HepG2 (cell line): ENCODE data around the gene FSTL1. TPM values are rescaled to one million over a fixed set of nuclear protein-coding genes. Genes with fewer than 3 reads are reported as not detected.

Experiments used
- CSRNP1 ChIP-seq: sonication (generic); formaldehyde crosslinking; IDR thresholded peaks from 2 replicates; pipeline ENCODE4 v1.8.1; 2023; ENCODE audit warnings: mild to moderate bottlenecking, missing genetic modification reagents
- FOSL1 ChIP-seq: sonication (generic); formaldehyde crosslinking; IDR thresholded peaks from 2 replicates; pipeline ENCODE4 v1.9.0; 2021; ENCODE audit warnings: missing genetic modification reagents, borderline replicate concordance
- NFE2 ChIP-seq: sonication (generic); formaldehyde crosslinking; IDR thresholded peaks from 2 replicates; pipeline ENCODE4 v1.4.0; 2020; ENCODE audit warnings: missing genetic modification reagents
- NR1H2 ChIP-seq: sonication (generic); formaldehyde crosslinking; IDR thresholded peaks from 2 replicates; pipeline ENCODE4 v1.8.1; 2022; ENCODE audit warnings: low read depth, missing genetic modification reagents, borderline replicate concordance
- ONECUT2 ChIP-seq: sonication (generic); formaldehyde crosslinking; IDR thresholded peaks from 2 replicates; pipeline ENCODE4 v1.4.0; 2020; ENCODE audit warnings: missing genetic modification reagents
- POLR2AphosphoS5 ChIP-seq: IDR thresholded peaks from 2 replicates; pipeline ENCODE4 v1.6.1; 2012; ENCODE audit warnings: low read depth, low read length
- SKIL ChIP-seq: sonication (generic); formaldehyde crosslinking; IDR thresholded peaks from 2 replicates; pipeline ENCODE4 v1.8.0; 2022; ENCODE audit warnings: missing genetic modification reagents, mild to moderate bottlenecking, moderate library complexity, borderline replicate concordance
- SNAI1 ChIP-seq: sonication (generic); formaldehyde crosslinking; IDR thresholded peaks from 2 replicates; pipeline ENCODE4 v1.5.0; 2020; ENCODE audit warnings: mild to moderate bottlenecking, missing genetic modification reagents, borderline replicate concordance
- THAP9 ChIP-seq: sonication (generic); formaldehyde crosslinking; IDR thresholded peaks from 2 replicates; pipeline ENCODE4; 2020; ENCODE audit warnings: missing genetic modification reagents, mild to moderate bottlenecking, borderline replicate concordance
- ZNF180 ChIP-seq: sonication (generic); formaldehyde crosslinking; IDR thresholded peaks from 2 replicates; pipeline ENCODE4 v1.4.0; 2020; ENCODE audit warnings: low read depth, missing genetic modification reagents, borderline replicate concordance
- ZNF235 ChIP-seq: sonication (generic); formaldehyde crosslinking; IDR thresholded peaks from 2 replicates; pipeline ENCODE4 v1.8.1; 2023; ENCODE audit warnings: mild to moderate bottlenecking, missing genetic modification reagents, borderline replicate concordance
- ZNF326 ChIP-seq: sonication (generic); formaldehyde crosslinking; IDR thresholded peaks from 2 replicates; pipeline ENCODE4 v1.4.0; 2020; ENCODE audit warnings: missing genetic modification reagents, borderline replicate concordance
- ZNF720 ChIP-seq: sonication (generic); formaldehyde crosslinking; IDR thresholded peaks from 2 replicates; pipeline ENCODE4 v1.4.0; 2020; ENCODE audit warnings: missing genetic modification reagents
- ZNF790 ChIP-seq: sonication (generic); formaldehyde crosslinking; IDR thresholded peaks from 2 replicates; pipeline ENCODE4 v1.8.0; 2022; ENCODE audit warnings: missing genetic modification reagents, mild to moderate bottlenecking, borderline replicate concordance
- polyA plus RNA-seq, 8 experiments: library from polyadenylated mRNA; depleted of rRNA in 3 of 8; stranded (reverse) in 7 of 8; unstranded in 1 of 8; fragments of >200 nt; fragmentation: Illumina TruSeq in 4 of 8; extraction: Trizol in 4 of 8; gene quantifications; 2 replicates each; pipeline versions ENCODE4 v1.2.1 to v1.2.3, GENCODE V29; 2011 to 2016; ENCODE audit warnings: low read depth in 4 of 8, missing spikeins in 1 of 8, mixed read lengths in 1 of 8; ENCODE audit not compliant: insufficient read depth in 1 of 8
- total RNA-seq, 5 experiments: library from RNA; depleted of rRNA; stranded (reverse); fragments of >200 nt; fragmentation: Illumina TruSeq; extraction: Trizol; gene quantifications; 2 replicates each; pipeline ENCODE4 v1.2.3, GENCODE V29; 2016; ENCODE audit warnings: low read depth in 1 of 5
- TF ChIP-seq, protein P1 (sequence below): sonication (generic); formaldehyde crosslinking; IDR thresholded peaks from 2 replicates; pipeline ENCODE4 v1.4.0; 2020; ENCODE audit warnings: missing genetic modification reagents
- TF ChIP-seq, protein P2 (sequence below): sonication (generic); formaldehyde crosslinking; IDR thresholded peaks from 2 replicates; pipeline ENCODE4 v1.5.0; 2020; ENCODE audit warnings: missing genetic modification reagents
- TF ChIP-seq, protein P3 (sequence below): sonication (generic); formaldehyde crosslinking; conservative IDR thresholded peaks from 2 replicates; pipeline ENCODE4 v1.8.0; 2022; ENCODE audit warnings: low read depth, missing genetic modification reagents

Gene FSTL1
- total and polyA plus RNA-seq, 2 of the 13 experiments (the other 11 are each of a cell fraction or from before 2014, with no cell fraction given), result 0.07 to 0.29 TPM

DNA sequence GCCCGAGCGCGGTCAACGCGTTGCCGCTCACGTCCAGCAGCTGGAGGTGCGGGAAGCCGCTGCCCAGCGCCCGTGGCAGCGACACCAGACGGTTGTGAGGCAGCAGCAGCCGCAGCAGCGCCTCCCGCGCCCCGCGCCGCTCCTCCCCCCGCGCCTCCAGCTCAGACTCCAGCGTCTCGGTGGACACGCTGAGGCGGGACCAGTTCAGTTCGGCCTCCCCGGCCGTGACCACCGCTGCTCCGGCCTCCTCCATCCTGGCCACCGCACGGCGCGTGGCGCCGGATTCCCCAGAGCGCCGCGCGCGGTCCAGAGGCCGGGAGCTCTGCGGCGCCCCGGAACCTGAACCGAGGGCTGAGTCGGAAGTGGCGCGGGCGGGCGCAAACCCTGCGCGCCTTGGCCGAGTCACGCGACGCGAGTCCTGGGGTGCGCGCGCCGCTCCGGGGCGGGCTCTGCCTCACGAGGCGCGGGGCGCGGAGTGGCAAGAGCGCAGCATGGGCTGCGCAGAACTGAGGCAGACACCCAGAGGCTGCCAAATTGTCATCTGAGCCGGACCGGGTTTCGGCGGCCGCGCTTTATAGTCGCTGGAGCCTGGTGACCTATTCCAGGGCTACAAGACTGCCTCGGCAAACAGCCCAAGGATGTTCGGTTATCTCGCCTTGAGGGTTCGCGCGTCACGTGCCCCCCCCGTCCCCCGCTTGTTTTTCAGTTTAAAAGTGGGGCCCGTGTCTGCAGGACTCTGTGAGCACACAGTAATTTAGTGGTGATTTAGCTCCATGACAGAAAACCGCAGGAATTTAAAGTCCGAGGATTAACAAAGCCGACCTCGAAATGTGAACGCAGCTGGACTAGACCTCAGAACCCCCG lies 101.6 kb downstream of the FSTL1 start, which contains the start of gene LRRC58 (continued):
- 0 out of 2 replicates have a peak, but pooled peaks have one; percentile 6 for TF ChIP-seq CSRNP1 (CRISPR knock-in tag)
- TF ChIP-seq SNAI1 (CRISPR knock-in tag), result no peak
- no peak for TF ChIP-seq ZNF720 (CRISPR knock-in tag)
- 0 out of 2 replicates have a peak, but pooled peaks have one; percentile 17 for TF ChIP-seq THAP9 (CRISPR knock-in tag)
- TF ChIP-seq ZNF326, result no peak
- no peak for TF ChIP-seq ZNF235
- TF ChIP-seq NFE2 (CRISPR knock-in tag), result no peak
- TF ChIP-seq ONECUT2 (CRISPR knock-in tag), result no peak
- no peak; the same call in 1 of the 2 replicates for TF ChIP-seq NR1H2
- TF ChIP-seq ZNF790 (CRISPR knock-in tag), result peak; percentile 75
- TF ChIP-seq SKIL, result no peak; the same call in none of the 2 replicates
- TF ChIP-seq, protein P1, sequence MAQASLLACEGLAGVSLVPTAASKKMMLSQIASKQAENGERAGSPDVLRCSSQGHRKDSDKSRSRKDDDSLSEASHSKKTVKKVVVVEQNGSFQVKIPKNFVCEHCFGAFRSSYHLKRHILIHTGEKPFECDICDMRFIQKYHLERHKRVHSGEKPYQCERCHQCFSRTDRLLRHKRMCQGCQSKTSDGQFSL (CRISPR knock-in tag), result peak; percentile 71; the same call in 1 of the 2 replicates
- TF ChIP-seq FOSL1, result peak; percentile 2; the same call in 1 of the 2 replicates
- TF ChIP-seq, protein P2, sequence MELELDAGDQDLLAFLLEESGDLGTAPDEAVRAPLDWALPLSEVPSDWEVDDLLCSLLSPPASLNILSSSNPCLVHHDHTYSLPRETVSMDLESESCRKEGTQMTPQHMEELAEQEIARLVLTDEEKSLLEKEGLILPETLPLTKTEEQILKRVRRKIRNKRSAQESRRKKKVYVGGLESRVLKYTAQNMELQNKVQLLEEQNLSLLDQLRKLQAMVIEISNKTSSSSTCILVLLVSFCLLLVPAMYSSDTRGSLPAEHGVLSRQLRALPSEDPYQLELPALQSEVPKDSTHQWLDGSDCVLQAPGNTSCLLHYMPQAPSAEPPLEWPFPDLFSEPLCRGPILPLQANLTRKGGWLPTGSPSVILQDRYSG (CRISPR knock-in tag), result 0 out of 2 replicates have a peak, but pooled peaks have one; percentile 89
- TF ChIP-seq, protein P3, sequence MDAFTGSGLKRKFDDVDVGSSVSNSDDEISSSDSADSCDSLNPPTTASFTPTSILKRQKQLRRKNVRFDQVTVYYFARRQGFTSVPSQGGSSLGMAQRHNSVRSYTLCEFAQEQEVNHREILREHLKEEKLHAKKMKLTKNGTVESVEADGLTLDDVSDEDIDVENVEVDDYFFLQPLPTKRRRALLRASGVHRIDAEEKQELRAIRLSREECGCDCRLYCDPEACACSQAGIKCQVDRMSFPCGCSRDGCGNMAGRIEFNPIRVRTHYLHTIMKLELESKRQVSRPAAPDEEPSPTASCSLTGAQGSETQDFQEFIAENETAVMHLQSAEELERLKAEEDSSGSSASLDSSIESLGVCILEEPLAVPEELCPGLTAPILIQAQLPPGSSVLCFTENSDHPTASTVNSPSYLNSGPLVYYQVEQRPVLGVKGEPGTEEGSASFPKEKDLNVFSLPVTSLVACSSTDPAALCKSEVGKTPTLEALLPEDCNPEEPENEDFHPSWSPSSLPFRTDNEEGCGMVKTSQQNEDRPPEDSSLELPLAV (CRISPR knock-in tag), result peak; percentile 54; the same call in 1 of the 2 replicates
- TF ChIP-seq ZNF180, result no peak
- TF ChIP-seq POLR2AphosphoS5, result peak; percentile 78
